Esophagus muscularis mucosa (tissue), 4 donors: Measurements from ENCODE around the gene CSNK1G1. TPM values are rescaled to one million over a fixed set of nuclear protein-coding genes. Genes with fewer than 3 reads are reported as not detected.

Source experiments
- DNase-seq: peaks from one replicate; pipeline ENCODE4 v3.0.0-alpha.2; 2017; ENCODE audit errors: extremely low spot score
- H3K27ac ChIP-seq, 4 donors: fragments of 200-600 bp; sonication (generic); replicated peaks in 1 of 4; 1 replicate in 3 of 4; 2 replicates in 1 of 4; pipeline ENCODE4 v1.5.1; 2016 to 2019; ENCODE audit warnings: mild to moderate bottlenecking in 1 of 4
- H3K27me3 ChIP-seq, 4 donors: fragments of 200-600 bp; sonication (generic); one replicate each; pipeline versions ENCODE4 v1.5.1 to v1.6.0; 2016 to 2019
- H3K36me3 ChIP-seq, 4 donors: fragments of 200-600 bp; sonication (generic); one replicate each; pipeline ENCODE4 v1.5.1; 2016 to 2019
- H3K4me1 ChIP-seq, 4 donors: fragments of 200-600 bp; sonication (generic); one replicate each; pipeline ENCODE4 v1.5.1; 2016 to 2019
- H3K4me3 ChIP-seq, 4 donors: fragments of 200-600 bp; sonication (generic); 1 replicate in 2 of 4; 2 replicates in 2 of 4; pipeline ENCODE4 v1.5.1; 2016 to 2019; ENCODE audit warnings: mild to moderate bottlenecking in 4 of 4, moderate library complexity in 1 of 4
- H3K9me3 ChIP-seq, 4 donors: fragments of 200-600 bp; sonication (generic); 1 replicate in 3 of 4; 2 replicates in 1 of 4; pipeline ENCODE4 v1.5.1; 2016 to 2019
- EP300 ChIP-seq: sonication (generic); formaldehyde crosslinking; IDR thresholded peaks from one replicate; pipeline ENCODE4 v1.6.1; 2017; ENCODE audit warnings: antibody characterized with exemption
- POLR2A ChIP-seq: fragments of 450-650 bp; IDR thresholded peaks from one replicate; pipeline ENCODE4 v1.6.1; 2017; ENCODE audit warnings: antibody characterized with exemption, moderate library complexity, mild to moderate bottlenecking, low read depth
- POLR2AphosphoS5 ChIP-seq, 2 donors: sonication (generic); formaldehyde crosslinking; IDR thresholded peaks; one replicate each; pipeline ENCODE4 v1.6.1; 2017; ENCODE audit warnings: antibody characterized with exemption in 2 of 2
- WGBS: methylation state at CpG from one replicate; pipeline ENCODE4 v1.1.5; 2018; 5-methylcytosine and 5-hydroxymethylcytosine counted together
- intact Hi-C: fragments of 100-400 bp; cut with DNase I; formaldehyde crosslinking; loops from one replicate; pipeline ENCODE4 v1.15.1; 2023
- total RNA-seq, 4 donors: library from RNA; depleted of rRNA; stranded (reverse); fragments of >200 nt; gene quantifications; one replicate each; pipeline versions ENCODE4 v1.1.0 to v1.2.1, GENCODE V29; 2016
- TF ChIP-seq, protein P1 (sequence below), 3 experiments: fragments of 200-600 bp in 2 of 3; fragments of 450-650 bp in 1 of 3; sonication (generic) in 2 of 3; IDR thresholded peaks; one replicate each; pipeline ENCODE4 v1.5.1; 2017 to 2019; ENCODE audit warnings: antibody characterized with exemption in 3 of 3, mild to moderate bottlenecking in 2 of 3, moderate library complexity in 1 of 3

Gene CSNK1G1
- total RNA-seq, 4 donors from 2014 or later, result 9.1 to 11.2 (median 10.1) TPM

DNA sequence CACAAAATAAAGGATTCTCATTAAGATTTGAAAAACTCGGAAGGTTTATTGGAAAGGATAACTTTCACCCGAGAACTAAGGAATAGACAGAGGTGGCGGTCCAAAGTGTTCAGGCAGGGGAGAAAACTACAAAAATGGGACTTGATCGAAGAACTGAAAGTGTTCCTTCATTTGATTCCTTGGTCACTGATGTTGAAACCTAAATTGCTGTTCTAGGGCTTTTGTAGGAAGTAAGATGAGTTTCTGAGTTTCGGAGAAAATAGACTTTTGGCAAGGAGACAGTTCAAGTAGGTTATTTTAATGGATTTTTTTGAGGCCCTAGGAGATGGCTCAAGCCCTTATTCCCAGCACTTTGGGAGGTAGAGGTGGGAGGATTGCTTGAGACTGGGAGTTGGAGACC, 33.1 kb upstream of the CSNK1G1 start:
- no peaks in the 10 kb centered on the region for H3K9me3 ChIP-seq
- peaks cover 12 to 14% (median 13%) of the 10 kb centered on the region in 4 donors for H3K4me1 ChIP-seq
- TF ChIP-seq POLR2A (no peak), EP300 (no peak), POLR2AphosphoS5 (IDR thresholded peaks at IDR 0.05) (no peak)
- TF ChIP-seq, protein P1, sequence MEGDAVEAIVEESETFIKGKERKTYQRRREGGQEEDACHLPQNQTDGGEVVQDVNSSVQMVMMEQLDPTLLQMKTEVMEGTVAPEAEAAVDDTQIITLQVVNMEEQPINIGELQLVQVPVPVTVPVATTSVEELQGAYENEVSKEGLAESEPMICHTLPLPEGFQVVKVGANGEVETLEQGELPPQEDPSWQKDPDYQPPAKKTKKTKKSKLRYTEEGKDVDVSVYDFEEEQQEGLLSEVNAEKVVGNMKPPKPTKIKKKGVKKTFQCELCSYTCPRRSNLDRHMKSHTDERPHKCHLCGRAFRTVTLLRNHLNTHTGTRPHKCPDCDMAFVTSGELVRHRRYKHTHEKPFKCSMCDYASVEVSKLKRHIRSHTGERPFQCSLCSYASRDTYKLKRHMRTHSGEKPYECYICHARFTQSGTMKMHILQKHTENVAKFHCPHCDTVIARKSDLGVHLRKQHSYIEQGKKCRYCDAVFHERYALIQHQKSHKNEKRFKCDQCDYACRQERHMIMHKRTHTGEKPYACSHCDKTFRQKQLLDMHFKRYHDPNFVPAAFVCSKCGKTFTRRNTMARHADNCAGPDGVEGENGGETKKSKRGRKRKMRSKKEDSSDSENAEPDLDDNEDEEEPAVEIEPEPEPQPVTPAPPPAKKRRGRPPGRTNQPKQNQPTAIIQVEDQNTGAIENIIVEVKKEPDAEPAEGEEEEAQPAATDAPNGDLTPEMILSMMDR (IDR thresholded peaks at IDR 0.05), result no peak
- no peaks in the 10 kb centered on the region for H3K27me3 ChIP-seq
- no peak overlapping the region for H3K27ac ChIP-seq
- H3K36me3 ChIP-seq, result peaks cover 0 to 16% (median 7%) of the 10 kb centered on the region in 4 donors
- H3K4me3 ChIP-seq, result peak overlapping the region in 1 of 4 donors; percentile 74
- intact Hi-C loops, result loop anchor here (10.0 kb wide), 2 partner anchors 174 to 224 kb away; partner anchors contain the start of gene PPIB
- 87% methylated on average over 5 of the region's 5 CpGs for WGBS
- no peak for DNase-seq

DNA sequence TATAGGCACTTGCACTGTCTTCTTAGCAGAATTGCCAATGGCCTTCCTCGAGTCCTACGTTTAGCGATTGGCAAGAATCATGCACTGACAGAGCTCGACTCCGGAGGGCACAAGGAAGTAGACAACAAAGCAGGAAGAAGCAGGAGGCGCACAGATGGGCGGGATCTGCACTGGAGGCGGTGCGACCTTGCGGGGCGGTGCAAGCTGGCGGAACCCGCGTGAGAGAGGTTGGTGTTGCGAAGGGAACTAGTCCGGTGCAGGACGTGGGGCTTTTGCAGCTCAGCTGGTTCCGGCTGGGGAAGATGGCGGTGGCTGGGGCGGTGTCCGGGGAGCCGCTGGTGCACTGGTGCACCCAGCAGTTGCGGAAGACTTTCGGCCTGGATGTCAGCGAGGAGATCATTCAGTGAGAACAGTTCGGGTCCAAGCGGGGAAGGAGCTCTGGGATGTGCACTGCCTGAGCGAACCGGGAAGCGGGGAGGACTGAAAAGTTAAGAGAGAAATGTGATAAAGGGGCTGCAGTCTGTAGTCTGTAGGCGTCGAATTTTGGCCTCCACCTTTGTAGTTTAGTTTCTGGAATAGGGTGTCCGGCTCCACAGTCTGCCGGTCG, 31.7 kb upstream of the CSNK1G1 start, which contains the start of gene TRIP4:
TSS of gene TRIP4 (plus strand) at position 275 of the 607 bp plus-strand sequence. CDS start at position 303, 28 bp downstream.
- WGBS, result under 1% methylated on average over 35 of the region's 35 CpGs
- TF ChIP-seq POLR2A (no peak), EP300 (no peak), POLR2AphosphoS5 (IDR thresholded peaks at IDR 0.05) (peak; percentile 86 to 90)
- TF ChIP-seq, protein P1 (IDR thresholded peaks at IDR 0.05), result peak in 2 of 3 experiments; percentile 6 to 20
- H3K27ac ChIP-seq, result peak within 1 kb of the TSS; percentile 55 to 82 (median 79)
- no peaks in the 10 kb centered on the region for H3K9me3 ChIP-seq
- peak; percentile 99 for DNase-seq
- H3K36me3 ChIP-seq, result peaks cover 0 to 9% (median 3%) of the 10 kb centered on the region in 4 donors
- H3K27me3 ChIP-seq, result no peaks in the 10 kb centered on the region
- intact Hi-C loops, result loop anchor here (10.0 kb wide), 2 partner anchors 173 to 223 kb away; partner anchors contain the start of gene PPIB
- H3K4me3 ChIP-seq, result peak within 1 kb of the TSS; percentile 60 to 93 (median 76)
- H3K4me1 ChIP-seq, result peaks cover 12 to 14% (median 13%) of the 10 kb centered on the region in 4 donors

DNA sequence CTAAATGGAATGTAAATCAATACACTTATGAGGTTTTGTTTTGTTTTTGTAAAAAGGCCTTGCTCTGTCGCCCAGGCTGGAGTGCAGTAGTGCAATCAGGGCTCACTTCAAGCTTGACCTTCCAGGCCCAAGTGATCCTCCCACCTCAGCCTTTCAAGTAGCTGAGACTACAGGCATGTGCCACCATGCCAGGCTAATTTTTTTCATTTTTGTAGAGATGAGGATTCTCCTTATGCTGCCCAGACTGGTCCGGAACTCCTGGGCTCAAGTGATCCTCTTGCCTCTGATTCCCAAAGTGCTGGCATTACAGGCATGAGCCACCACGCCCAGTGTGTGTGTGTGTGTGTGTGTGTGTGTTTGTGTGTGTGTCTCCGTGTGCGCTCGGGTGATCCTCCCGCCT, 30.3 kb upstream of the CSNK1G1 start:
- no peaks in the 10 kb centered on the region for H3K27me3 ChIP-seq
- peaks cover 12 to 21% (median 17%) of the 10 kb centered on the region in 4 donors for H3K4me1 ChIP-seq
- intact Hi-C loops, result loop anchor here (10.0 kb wide), 2 partner anchors 171 to 221 kb away; partner anchors contain the start of gene PPIB
- no peak for DNase-seq
- H3K9me3 ChIP-seq, result no peaks in the 10 kb centered on the region
- WGBS, result 93% methylated on average over 7 of the region's 7 CpGs
- no peak overlapping the region for H3K4me3 ChIP-seq
- H3K27ac ChIP-seq, result no peak overlapping the region
- H3K36me3 ChIP-seq, result peaks cover 0 to 9% (median 3%) of the 10 kb centered on the region in 4 donors
- TF ChIP-seq, protein P1 (IDR thresholded peaks at IDR 0.05), result no peak
- TF ChIP-seq POLR2AphosphoS5 (IDR thresholded peaks at IDR 0.05) (no peak), EP300 (no peak), POLR2A (no peak)

DNA sequence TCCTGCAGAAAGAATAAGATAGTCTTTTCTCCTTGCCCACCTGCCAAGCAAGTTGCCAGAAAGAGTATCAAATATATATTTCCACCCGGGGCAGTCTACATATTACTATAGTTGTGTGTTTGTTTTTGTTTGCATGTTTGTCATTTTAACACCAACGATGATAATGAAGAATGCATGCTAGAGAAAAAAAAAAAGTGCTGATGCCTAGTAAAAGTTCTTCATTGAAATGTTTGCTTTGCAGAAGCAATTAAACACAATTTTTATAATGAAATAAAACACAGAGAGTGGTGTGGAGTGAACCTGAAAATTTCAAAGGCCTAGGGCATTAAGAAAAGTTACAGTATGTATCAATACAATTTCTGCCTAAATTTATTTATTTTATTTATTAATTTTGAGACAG, 27.8 kb upstream of the CSNK1G1 start:
- Histone ChIP-seq H3K4me1 (peaks cover 13 to 25% (median 19%) of the 10 kb centered on the region in 4 donors), H3K27me3 (no peaks in the 10 kb centered on the region), H3K27ac (no peak overlapping the region), H3K9me3 (no peaks in the 10 kb centered on the region), H3K36me3 (no peaks in the 10 kb centered on the region), H3K4me3 (no peak overlapping the region)
- WGBS, result 93% methylated on average over 2 of the region's 2 CpGs
- intact Hi-C loops, result loop anchor here (10.0 kb wide), 2 partner anchors 169 to 219 kb away; partner anchors contain the start of gene PPIB
- no peak for TF ChIP-seq EP300
- TF ChIP-seq, protein P1 (IDR thresholded peaks at IDR 0.05), result no peak
- TF ChIP-seq POLR2AphosphoS5 (IDR thresholded peaks at IDR 0.05), result no peak
- TF ChIP-seq POLR2A, result no peak
- no peak for DNase-seq
